Large intestine (tissue), 3 donors: ENCODE results near the gene PPP1R13L. TPM values are rescaled to one million over a fixed set of nuclear protein-coding genes. Genes with fewer than 3 reads are reported as not detected.
"Not testable (repeated sequence)": the region's sequence is repeated elsewhere in the genome, so short reads cannot be mapped to it uniquely, and the experiment has no call there.

Experiments
- DNase-seq, 2 donors: peaks; one replicate each; pipeline versions ENCODE4 v3.0.0 to v3.0.0-alpha.2; 2013
- H3K27ac ChIP-seq: one replicate; pipeline ENCODE4 v1.5.1; 2013; ENCODE audit warnings: low read length
- H3K27me3 ChIP-seq: 2 replicates; pipeline ENCODE4 v1.6.1; 2013; ENCODE audit warnings: low read length; ENCODE audit not compliant: control insufficient read depth, insufficient read depth
- H3K36me3 ChIP-seq: 2 replicates; pipeline ENCODE4 v1.6.1; 2013; ENCODE audit warnings: low read length; ENCODE audit not compliant: control insufficient read depth, insufficient read depth
- H3K4me1 ChIP-seq: one replicate; pipeline ENCODE4 v1.6.1; 2013; ENCODE audit warnings: low read length; ENCODE audit not compliant: control insufficient read depth, insufficient read depth
- H3K4me3 ChIP-seq: one replicate; pipeline ENCODE4 v1.5.1; 2013; ENCODE audit warnings: low read length
- H3K9me3 ChIP-seq: one replicate; pipeline ENCODE4 v1.6.1; 2013; ENCODE audit warnings: mild to moderate bottlenecking, low read depth, low read length, moderate library complexity; ENCODE audit not compliant: control insufficient read depth
- WGBS: methylation state at CpG from one replicate; pipeline ENCODE4 v1.1.5; 2013; ENCODE audit warnings: low lambda C conversion rate; ENCODE audit not compliant: insufficient coverage; 5-methylcytosine and 5-hydroxymethylcytosine counted together
- polyA plus RNA-seq: library from polyadenylated mRNA; unstranded; fragments of 120-200 nt; gene quantifications from one replicate; pipeline ENCODE4 v1.2.1, GENCODE V29; 2013

Gene PPP1R13L
- polyA plus RNA-seq, 1 donor = 11.0 TPM

DNA sequence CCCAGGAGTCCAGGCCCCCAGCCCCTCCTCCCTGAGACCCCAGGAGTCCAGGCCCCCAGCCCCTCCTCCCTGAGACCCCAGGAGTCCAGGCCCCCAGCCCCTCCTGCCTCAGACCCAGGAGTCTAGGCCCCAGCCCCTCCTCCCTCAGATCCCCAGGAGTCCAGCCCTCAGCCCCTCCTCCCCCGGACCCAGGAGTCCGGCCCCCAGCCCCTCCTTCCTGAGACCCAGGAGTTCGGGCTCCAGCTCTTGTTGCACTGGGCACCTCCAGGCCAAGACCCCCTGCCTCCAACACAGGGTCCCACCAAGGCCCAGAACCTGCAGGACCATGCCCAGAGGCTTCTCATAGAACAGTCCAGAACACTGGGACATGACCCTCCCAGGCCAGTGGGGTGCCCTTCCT, 15.0 kb upstream of the PPP1R13L start:
- Histone ChIP-seq H3K4me3 (no peak overlapping the region), H3K4me1 (peaks cover 15% of the 10 kb centered on the region), H3K27me3 (no peaks in the 10 kb centered on the region), H3K36me3 (peaks cover 48% of the 10 kb centered on the region), H3K27ac (no peak overlapping the region), H3K9me3 (no peaks in the 10 kb centered on the region)
- WGBS = no CpG with 5 or more reads among the region's 3 CpGs
- no peak for DNase-seq

- H3K27me3 ChIP-seq = no peaks in the 10 kb centered on the region
- WGBS = no CpG with 5 or more reads among the region's 4 CpGs
Measured at GRCh38 chr19:45419396-45419795, 14.5 kb upstream of the PPP1R13L start.

GRCh38 chr19:45418802-45419201, 13.9 kb upstream of the PPP1R13L start:
- H3K36me3 ChIP-seq = peaks cover 55% of the 10 kb centered on the region
- H3K27ac ChIP-seq = no peak overlapping the region

More at GRCh38 chr19:45419396-45419795, 14.5 kb upstream of the PPP1R13L start:
- H3K9me3 ChIP-seq = no peaks in the 10 kb centered on the region
- no peak overlapping the region for H3K27ac ChIP-seq
- H3K36me3 ChIP-seq = peaks cover 52% of the 10 kb centered on the region
- DNase-seq = no peak
- peaks cover 10% of the 10 kb centered on the region for H3K4me1 ChIP-seq
- H3K4me3 ChIP-seq = no peak overlapping the region

GRCh38 chr19:45417151-45417550, 12.3 kb upstream of the PPP1R13L start:
- Histone ChIP-seq H3K27ac (no peak overlapping the region), H3K9me3 (no peaks in the 10 kb centered on the region), H3K4me1 (no peaks in the 10 kb centered on the region), H3K27me3 (no peaks in the 10 kb centered on the region), H3K4me3 (no peak overlapping the region), H3K36me3 (peaks cover 68% of the 10 kb centered on the region)
- DNase-seq = no peak
- WGBS = no CpG with 5 or more reads among the region's 4 CpGs

More at GRCh38 chr19:45418802-45419201, 13.9 kb upstream of the PPP1R13L start:
- Histone ChIP-seq H3K27me3 (no peaks in the 10 kb centered on the region), H3K4me3 (no peak overlapping the region), H3K9me3 (no peaks in the 10 kb centered on the region), H3K4me1 (peaks cover 5% of the 10 kb centered on the region)
- no CpG with 5 or more reads among the region's 9 CpGs for WGBS
- no peak for DNase-seq

- peaks cover 54% of the 10 kb centered on the region for H3K36me3 ChIP-seq
- WGBS = no CpG with 5 or more reads among the region's 8 CpGs
- H3K4me1 ChIP-seq = no peaks in the 10 kb centered on the region
- H3K4me3 ChIP-seq = no peak overlapping the region
- no peaks in the 10 kb centered on the region for H3K27me3 ChIP-seq
- DNase-seq = no peak
- H3K27ac ChIP-seq = no peak overlapping the region
- H3K9me3 ChIP-seq = no peaks in the 10 kb centered on the region
Measured at GRCh38 chr19:45414468-45414867, 9.6 kb upstream of the PPP1R13L start.

DNA sequence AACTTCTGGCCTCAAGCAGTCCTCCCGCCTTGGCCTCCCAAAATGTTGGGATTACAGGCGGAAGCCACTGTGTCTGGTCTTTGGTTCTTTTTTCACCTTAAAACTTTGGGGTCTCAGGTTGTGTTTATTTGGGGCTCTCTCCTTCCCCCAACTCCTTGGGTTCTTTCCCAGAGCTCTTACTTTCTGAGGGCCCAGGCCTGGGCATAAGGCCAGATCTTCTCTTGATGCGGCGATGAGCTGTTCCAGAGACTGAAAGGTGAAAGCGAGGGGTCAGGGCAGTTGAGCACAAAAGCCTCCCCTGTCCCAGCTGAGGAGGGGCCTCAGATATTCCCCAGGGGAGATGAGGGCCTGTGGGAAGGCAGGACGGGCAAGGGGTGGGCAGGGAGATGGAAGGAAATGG, 8.6 kb upstream of the PPP1R13L start:
- no CpG with 5 or more reads among the region's 6 CpGs for WGBS
- no peak overlapping the region for H3K27ac ChIP-seq

DNA sequence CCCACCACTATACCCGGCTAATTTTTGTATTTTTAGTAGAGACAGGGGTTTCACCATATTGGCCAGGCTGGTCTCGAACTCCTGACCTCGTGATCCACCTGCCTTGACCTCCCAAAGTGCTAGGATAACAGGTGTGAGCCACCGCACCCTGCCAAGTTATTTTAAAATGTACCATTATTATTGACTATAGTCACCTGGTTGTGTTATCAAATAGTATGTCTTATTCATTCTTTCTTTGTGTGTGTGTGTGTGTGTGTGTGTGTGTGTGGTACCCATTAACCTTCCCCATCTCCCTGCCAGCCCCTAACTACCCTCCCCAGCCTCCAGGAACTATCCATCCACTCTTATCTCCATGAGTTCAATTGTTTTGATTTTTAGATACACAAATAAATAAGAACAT, 5.5 kb upstream of the PPP1R13L start:
- not testable (repeated sequence) for H3K4me1 ChIP-seq, H3K9me3 ChIP-seq, DNase-seq, H3K4me3 ChIP-seq, H3K27ac ChIP-seq, H3K27me3 ChIP-seq
- WGBS = no CpG with 5 or more reads among the region's 4 CpGs
- H3K36me3 ChIP-seq = peaks cover 23% of the 10 kb centered on the region

More for the DNA sequence above, 8.6 kb upstream of the PPP1R13L start:
- Histone ChIP-seq H3K9me3 (no peaks in the 10 kb centered on the region), H3K36me3 (peaks cover 45% of the 10 kb centered on the region), H3K27me3 (no peaks in the 10 kb centered on the region), H3K4me3 (no peak overlapping the region), H3K4me1 (no peaks in the 10 kb centered on the region)
- DNase-seq = no peak

GRCh38 chr19:45409557-45409920, 4.7 kb upstream of the PPP1R13L start:
- Histone ChIP-seq H3K27me3 (peaks cover 7% of the 10 kb centered on the region), H3K4me3 (no peak overlapping the region), H3K27ac (no peak overlapping the region), H3K4me1 (peaks cover 2% of the 10 kb centered on the region), H3K36me3 (peaks cover 20% of the 10 kb centered on the region), H3K9me3 (no peaks in the 10 kb centered on the region)
- no CpG with 5 or more reads among the region's 4 CpGs for WGBS
- no peak for DNase-seq

- Histone ChIP-seq H3K9me3 (no peaks in the 10 kb centered on the region), H3K27me3 (peaks cover 12% of the 10 kb centered on the region), H3K27ac (no peak overlapping the region), H3K36me3 (peaks cover 18% of the 10 kb centered on the region), H3K4me1 (peaks cover 4% of the 10 kb centered on the region), H3K4me3 (no peak overlapping the region)
- DNase-seq = no peak
- WGBS = no CpG with 5 or more reads among the region's 15 CpGs
Measured at GRCh38 chr19:45408830-45409556, 4.1 kb upstream of the PPP1R13L start.

- WGBS = no CpG with 5 or more reads among the region's 8 CpGs
- Histone ChIP-seq H3K27me3 (peaks cover 21% of the 10 kb centered on the region), H3K27ac (no peak overlapping the region), H3K4me3 (no peak overlapping the region), H3K36me3 (peaks cover 9% of the 10 kb centered on the region), H3K9me3 (no peaks in the 10 kb centered on the region), H3K4me1 (peaks cover 11% of the 10 kb centered on the region)
- no peak for DNase-seq
Measured at GRCh38 chr19:45408121-45408520, 3.3 kb upstream of the PPP1R13L start.

- H3K27me3 ChIP-seq = peaks cover 24% of the 10 kb centered on the region
- peaks cover 14% of the 10 kb centered on the region for H3K4me1 ChIP-seq
- H3K4me3 ChIP-seq, DNase-seq, H3K27ac ChIP-seq, H3K9me3 ChIP-seq, H3K36me3 ChIP-seq: not testable (repeated sequence)
- WGBS = no CpG with 5 or more reads among the region's 5 CpGs
Measured at GRCh38 chr19:45407585-45407984, 2.7 kb upstream of the PPP1R13L start.
